NT2/D1 (cell line): ENCODE results near the gene HSD17B13.
"Not testable (repeated sequence)": the region's sequence is repeated elsewhere in the genome, so short reads cannot be mapped to it uniquely, and the experiment has no call there.

Experiments used
- DNase-seq: peaks from one replicate; pipeline ENCODE4 v3.0.0-alpha.2; 2011; ENCODE audit warnings: low read depth, low spot score
- H3K27me3 ChIP-seq: 2 replicates; pipeline ENCODE4 v1.6.0; 2011; ENCODE audit warnings: mild to moderate bottlenecking; ENCODE audit not compliant: insufficient read length, insufficient read depth
- H3K36me3 ChIP-seq: 2 replicates; pipeline ENCODE4 v1.6.1; 2011; ENCODE audit warnings: mild to moderate bottlenecking, low read length, mixed read lengths; ENCODE audit not compliant: insufficient read depth, insufficient read length
- H3K4me1 ChIP-seq: 2 replicates; pipeline ENCODE4 v1.5.1; 2011; ENCODE audit not compliant: insufficient read depth, insufficient read length
- H3K4me3 ChIP-seq: 2 replicates; pipeline ENCODE4 v1.5.1; 2011; ENCODE audit warnings: low read depth; ENCODE audit not compliant: insufficient read length
- H3K9ac ChIP-seq: 2 replicates; pipeline ENCODE4 v1.6.0; 2011; ENCODE audit warnings: low read depth; ENCODE audit not compliant: insufficient read length
- H3K9me3 ChIP-seq: 2 replicates; pipeline ENCODE4 v1.5.1; 2011; ENCODE audit warnings: mild to moderate bottlenecking, low read length; ENCODE audit not compliant: insufficient read depth
- SUZ12 ChIP-seq: IDR thresholded peaks from 2 replicates; pipeline ENCODE4 v1.6.1; 2011; ENCODE audit not compliant: insufficient read length, insufficient read depth; ENCODE audit errors: extremely low read depth
- YY1 ChIP-seq: IDR thresholded peaks from 2 replicates; pipeline ENCODE4 v1.6.1; 2011; ENCODE audit not compliant: insufficient read length, insufficient read depth
- ZNF274 ChIP-seq: IDR thresholded peaks from 2 replicates; pipeline ENCODE4 v1.6.1; 2011; ENCODE audit warnings: mild to moderate bottlenecking, low read depth, low read length

HSD17B13 gene

DNA sequence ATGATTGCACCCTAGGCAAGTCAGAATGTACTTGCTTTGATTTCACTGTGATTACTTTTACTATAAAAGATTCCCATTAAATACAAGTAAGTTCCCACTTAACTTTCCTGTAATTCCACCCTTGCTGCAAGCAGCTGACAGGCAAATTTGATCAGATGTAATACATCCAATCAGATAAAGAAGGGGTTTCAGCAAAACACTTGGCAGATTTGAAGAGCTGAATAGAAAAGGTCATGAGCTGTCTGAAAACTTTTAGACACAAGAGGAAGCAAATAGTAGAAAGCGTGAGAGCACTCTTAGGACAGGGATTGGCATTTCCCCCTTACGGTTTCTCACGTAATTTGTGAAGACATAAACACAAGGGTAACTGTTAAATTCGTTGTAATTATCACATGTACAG lies 22.8 kb downstream of the HSD17B13 start:
- H3K4me3 ChIP-seq: no peak overlapping the region
- no peak for DNase-seq
- H3K4me1 ChIP-seq: no peaks in the 10 kb centered on the region
- no peaks in the 10 kb centered on the region for H3K27me3 ChIP-seq
- H3K9me3 ChIP-seq: no peaks in the 10 kb centered on the region
- TF ChIP-seq YY1 (no peak), ZNF274 (no peak)
- no peaks in the 10 kb centered on the region for H3K36me3 ChIP-seq
- no peak overlapping the region for H3K9ac ChIP-seq

DNA sequence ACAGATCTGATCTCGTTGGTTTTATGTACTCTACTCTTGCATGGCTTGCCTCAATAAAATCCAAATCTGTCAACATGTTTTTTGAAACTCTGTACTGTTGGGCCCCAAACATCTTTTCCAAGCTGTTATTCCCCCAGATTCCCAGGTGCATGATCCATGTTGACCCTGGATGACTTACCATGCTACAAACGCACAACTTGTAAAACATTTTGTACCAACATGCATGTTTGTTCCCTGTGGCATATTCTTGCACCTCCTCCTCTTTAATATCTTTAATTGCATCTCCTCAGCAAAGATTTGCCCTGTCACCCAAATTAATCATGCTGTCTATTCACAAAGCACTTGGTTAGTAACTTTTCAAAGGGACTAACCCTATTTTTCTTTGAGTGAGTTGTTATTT lies 24.3 kb downstream of the HSD17B13 start:
- no peak for TF ChIP-seq YY1
- TF ChIP-seq ZNF274: no peak
- TF ChIP-seq SUZ12: no peak
- Histone ChIP-seq H3K9me3 (no peaks in the 10 kb centered on the region), H3K9ac (no peak overlapping the region), H3K4me3 (no peak overlapping the region), H3K4me1 (no peaks in the 10 kb centered on the region), H3K36me3 (no peaks in the 10 kb centered on the region), H3K27me3 (no peaks in the 10 kb centered on the region)
- DNase-seq: no peak

- H3K4me1 ChIP-seq, H3K9ac ChIP-seq, DNase-seq, H3K4me3 ChIP-seq, H3K27me3 ChIP-seq, H3K36me3 ChIP-seq, H3K9me3 ChIP-seq: not testable (repeated sequence)
Measured at GRCh38 chr4:87294911-87295310, 27.8 kb downstream of the HSD17B13 start.

GRCh38 chr4:87293889-87294288 lies 28.8 kb downstream of the HSD17B13 start:
- not testable (repeated sequence) for H3K36me3 ChIP-seq, DNase-seq, H3K4me3 ChIP-seq, H3K9me3 ChIP-seq, H3K9ac ChIP-seq, H3K4me1 ChIP-seq, H3K27me3 ChIP-seq

DNA sequence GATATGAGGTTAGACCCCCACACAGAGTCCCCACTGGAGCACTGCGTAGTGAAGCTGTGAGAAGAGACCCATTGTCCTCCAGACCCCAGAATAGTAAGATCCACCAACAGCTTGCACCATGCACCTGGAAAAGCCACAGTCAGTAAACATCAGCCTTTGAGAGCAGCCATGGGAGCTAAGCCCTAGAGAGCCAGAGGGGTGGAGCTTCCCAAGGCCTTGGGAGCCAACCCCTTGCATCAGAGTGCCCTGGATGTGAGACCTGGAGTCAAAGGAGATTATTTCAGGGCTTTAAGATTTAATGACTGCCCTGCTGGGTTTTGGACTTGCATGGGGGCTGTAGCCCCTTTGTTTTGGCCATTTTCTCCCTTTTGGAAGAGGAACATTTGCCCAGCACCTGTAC lies 35.7 kb downstream of the HSD17B13 start:
- DNase-seq: no peak
- Histone ChIP-seq H3K36me3 (no peaks in the 10 kb centered on the region), H3K9me3 (peaks cover 21% of the 10 kb centered on the region; the same call in 1 of the 2 replicates), H3K4me1 (no peaks in the 10 kb centered on the region), H3K9ac (no peak overlapping the region), H3K4me3 (no peak overlapping the region), H3K27me3 (no peaks in the 10 kb centered on the region)
- TF ChIP-seq YY1 (no peak), ZNF274 (no peak), SUZ12 (no peak)

DNA sequence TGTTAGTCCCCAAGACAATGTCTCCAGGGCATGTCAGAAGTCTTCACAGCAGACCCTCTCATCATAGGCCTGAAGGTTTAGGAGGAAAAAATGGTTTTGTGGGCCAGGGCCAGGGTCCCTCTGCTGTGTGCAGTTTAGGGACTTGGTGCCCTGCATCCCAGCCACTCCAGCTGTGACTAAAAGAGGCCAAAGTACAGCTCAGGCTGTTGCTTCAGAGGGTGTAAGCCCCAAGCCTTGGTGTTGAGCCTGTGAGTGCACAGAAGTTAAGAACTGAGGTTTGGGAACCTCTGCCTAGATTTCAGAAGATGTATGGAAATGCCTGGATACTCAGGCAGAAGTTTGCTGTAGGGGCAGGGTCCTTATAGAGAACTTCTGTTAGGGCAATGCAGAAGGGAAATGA lies 38.4 kb downstream of the HSD17B13 start:
- not testable (repeated sequence) for H3K4me3 ChIP-seq, H3K9ac ChIP-seq, H3K36me3 ChIP-seq, H3K27me3 ChIP-seq, H3K4me1 ChIP-seq, DNase-seq
- H3K9me3 ChIP-seq: peaks cover 21% of the 10 kb centered on the region; the same call in 1 of the 2 replicates

DNA sequence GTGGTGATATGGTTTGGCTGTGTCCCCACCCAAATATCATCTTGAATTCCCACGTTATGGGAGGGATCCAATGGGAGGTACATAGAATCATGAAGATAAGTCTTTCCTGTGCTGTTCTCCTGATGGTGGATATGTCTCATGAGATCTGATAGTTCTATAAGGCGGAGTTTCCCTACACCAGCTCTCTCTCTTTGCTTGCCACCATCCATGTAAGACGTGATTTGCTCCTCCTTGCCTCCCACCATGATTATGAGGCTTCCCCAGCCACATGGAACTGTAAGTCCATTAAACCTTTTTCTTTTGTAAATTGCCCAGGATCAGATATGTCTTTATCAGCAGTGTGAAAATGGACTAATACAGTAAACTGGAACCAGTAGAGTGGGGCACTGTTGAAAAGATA lies 39.5 kb downstream of the HSD17B13 start:
- Histone ChIP-seq H3K9ac (no peak overlapping the region), H3K36me3 (no peaks in the 10 kb centered on the region), H3K9me3 (peaks cover 21% of the 10 kb centered on the region; the same call in 1 of the 2 replicates), H3K4me1 (no peaks in the 10 kb centered on the region), H3K27me3 (no peaks in the 10 kb centered on the region), H3K4me3 (no peak overlapping the region)
- DNase-seq: no peak
- TF ChIP-seq ZNF274: no peak
- TF ChIP-seq SUZ12: no peak

DNA sequence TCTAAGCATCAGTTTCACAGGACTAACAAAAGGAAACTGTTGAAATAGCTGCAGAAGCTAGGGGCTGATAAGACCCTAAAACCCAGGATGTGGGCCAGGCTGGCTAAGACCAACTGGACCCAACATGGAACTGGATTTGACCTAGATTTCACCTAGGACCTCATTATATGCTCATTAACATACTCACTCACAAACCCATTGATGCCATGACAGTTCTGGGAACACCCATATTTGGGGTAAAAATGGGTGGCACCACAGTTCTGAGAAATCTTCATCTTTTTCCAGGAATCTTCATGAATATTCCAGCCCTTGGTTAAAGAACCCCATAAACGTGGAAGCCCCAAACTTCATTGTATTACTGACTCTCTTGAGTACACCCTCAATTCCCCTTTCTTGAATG lies 41.1 kb downstream of the HSD17B13 start:
- no peaks in the 10 kb centered on the region for H3K27me3 ChIP-seq
- H3K36me3 ChIP-seq: no peaks in the 10 kb centered on the region
- no peak for DNase-seq
- H3K4me1 ChIP-seq: no peaks in the 10 kb centered on the region
- H3K9me3 ChIP-seq: peaks cover 14% of the 10 kb centered on the region; the same call in 1 of the 2 replicates
- TF ChIP-seq SUZ12 (no peak), YY1 (no peak)
- H3K9ac ChIP-seq: no peak overlapping the region
- H3K4me3 ChIP-seq: no peak overlapping the region
